NB4 (cell line): Measurements from ENCODE around the gene RBFOX1.

Source experiments
- DNase-seq: peaks from one replicate; pipeline ENCODE4 v3.0.0; 2010; ENCODE audit warnings: low read depth
- H3K4me3 ChIP-seq: one replicate; pipeline ENCODE4 v1.5.1; 2011; ENCODE audit warnings: mild to moderate bottlenecking, low read depth, low read length, moderate library complexity
- MYC ChIP-seq: IDR thresholded peaks from 2 replicates; pipeline ENCODE4 v1.6.1; 2011; ENCODE audit warnings: low read depth, low read length
- POLR2A ChIP-seq: IDR thresholded peaks from 2 replicates; pipeline ENCODE4 v1.6.1; 2011; ENCODE audit warnings: mild to moderate bottlenecking; ENCODE audit not compliant: insufficient read length; ENCODE audit errors: extremely low read depth
- TF ChIP-seq, protein P1 (sequence below): IDR thresholded peaks from one replicate; pipeline ENCODE4 v1.5.1; 2012; ENCODE audit warnings: low read depth, low read length
- TF ChIP-seq, protein P2 (sequence below): IDR thresholded peaks from 2 replicates; pipeline ENCODE4 v1.6.1; 2011; ENCODE audit warnings: low read depth, low read length

The RBFOX1 gene

GRCh38 chr16:7508656-7509055, 176.0 kb downstream of the RBFOX1 start:
- DNase-seq, result no peak
- no peak overlapping the region for H3K4me3 ChIP-seq
- TF ChIP-seq MYC (no peak), POLR2A (no peak)
- TF ChIP-seq, protein P1, sequence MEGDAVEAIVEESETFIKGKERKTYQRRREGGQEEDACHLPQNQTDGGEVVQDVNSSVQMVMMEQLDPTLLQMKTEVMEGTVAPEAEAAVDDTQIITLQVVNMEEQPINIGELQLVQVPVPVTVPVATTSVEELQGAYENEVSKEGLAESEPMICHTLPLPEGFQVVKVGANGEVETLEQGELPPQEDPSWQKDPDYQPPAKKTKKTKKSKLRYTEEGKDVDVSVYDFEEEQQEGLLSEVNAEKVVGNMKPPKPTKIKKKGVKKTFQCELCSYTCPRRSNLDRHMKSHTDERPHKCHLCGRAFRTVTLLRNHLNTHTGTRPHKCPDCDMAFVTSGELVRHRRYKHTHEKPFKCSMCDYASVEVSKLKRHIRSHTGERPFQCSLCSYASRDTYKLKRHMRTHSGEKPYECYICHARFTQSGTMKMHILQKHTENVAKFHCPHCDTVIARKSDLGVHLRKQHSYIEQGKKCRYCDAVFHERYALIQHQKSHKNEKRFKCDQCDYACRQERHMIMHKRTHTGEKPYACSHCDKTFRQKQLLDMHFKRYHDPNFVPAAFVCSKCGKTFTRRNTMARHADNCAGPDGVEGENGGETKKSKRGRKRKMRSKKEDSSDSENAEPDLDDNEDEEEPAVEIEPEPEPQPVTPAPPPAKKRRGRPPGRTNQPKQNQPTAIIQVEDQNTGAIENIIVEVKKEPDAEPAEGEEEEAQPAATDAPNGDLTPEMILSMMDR, result no peak
- TF ChIP-seq, protein P2, sequence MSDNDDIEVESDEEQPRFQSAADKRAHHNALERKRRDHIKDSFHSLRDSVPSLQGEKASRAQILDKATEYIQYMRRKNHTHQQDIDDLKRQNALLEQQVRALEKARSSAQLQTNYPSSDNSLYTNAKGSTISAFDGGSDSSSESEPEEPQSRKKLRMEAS, result no peak

DNA sequence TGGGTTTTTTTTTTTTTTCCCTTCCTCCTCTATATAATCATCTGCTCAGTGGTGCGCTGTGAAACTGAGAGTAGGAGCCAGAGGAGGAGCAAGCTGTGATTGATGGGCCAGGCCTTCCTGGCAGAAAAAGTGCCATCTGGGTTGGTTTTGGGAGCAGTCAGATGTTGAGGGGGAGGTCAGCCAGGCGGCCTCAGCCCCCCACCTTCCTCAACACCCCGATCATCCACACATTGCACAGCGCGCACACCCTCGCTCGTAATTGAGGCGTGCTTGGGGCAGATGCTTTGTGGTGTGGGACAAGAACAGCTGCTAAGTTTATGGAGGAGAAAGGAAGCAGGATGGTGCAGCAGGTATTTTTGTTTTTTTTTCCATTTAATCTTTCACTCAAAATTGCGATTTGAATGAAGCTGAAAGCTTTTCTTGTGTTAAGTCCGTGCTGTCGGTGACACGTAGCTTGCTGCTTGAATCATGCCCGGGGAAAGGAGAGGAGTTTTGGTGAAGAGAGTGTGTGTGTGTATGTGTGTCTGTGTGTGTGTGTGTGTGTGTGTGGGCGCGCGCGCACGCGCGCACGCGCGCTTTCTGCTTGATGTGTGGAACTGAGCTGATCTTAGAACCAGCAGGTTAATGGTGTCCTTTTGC, 177.4 kb downstream of the RBFOX1 start:
- TF ChIP-seq, protein P1, result no peak
- TF ChIP-seq POLR2A, result no peak
- TF ChIP-seq, protein P2, result no peak
- no peak for TF ChIP-seq MYC
- H3K4me3 ChIP-seq, result no peak overlapping the region
- DNase-seq, result no peak

- TF ChIP-seq, protein P2, result no peak
- TF ChIP-seq MYC, result no peak
- DNase-seq, result no peak
- no peak overlapping the region for H3K4me3 ChIP-seq
Observed at GRCh38 chr16:7511549-7512260, 179.1 kb downstream of the RBFOX1 start.

- TF ChIP-seq, protein P1, result no peak
- TF ChIP-seq MYC (no peak), POLR2A (no peak)
- TF ChIP-seq, protein P2, result no peak
- no peak overlapping the region for H3K4me3 ChIP-seq
- no peak for DNase-seq
Observed at GRCh38 chr16:7512503-7512902, 179.9 kb downstream of the RBFOX1 start.

DNA sequence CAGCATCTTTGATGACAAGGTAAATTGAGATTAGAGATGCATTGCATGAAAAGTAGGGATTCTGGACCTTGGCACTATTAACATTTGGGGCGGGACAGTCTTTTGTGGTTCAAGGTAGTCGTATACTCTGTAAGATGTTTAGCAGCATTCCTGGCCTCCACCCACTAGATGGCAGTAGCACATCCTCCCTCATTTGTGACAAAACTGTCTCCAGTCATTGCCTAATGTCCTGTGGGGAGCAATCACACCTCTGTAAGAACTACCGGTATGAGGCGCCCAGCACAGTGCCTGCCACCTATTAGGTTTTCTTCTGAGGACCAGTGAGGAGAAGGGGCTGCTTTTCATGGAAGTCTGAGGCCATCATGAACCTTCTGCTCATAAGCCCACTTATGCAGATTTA, 180.8 kb downstream of the RBFOX1 start:
- H3K4me3 ChIP-seq, result no peak overlapping the region
- TF ChIP-seq, protein P1, result peak; percentile 47
- TF ChIP-seq POLR2A, result no peak
- peak; percentile 38 for DNase-seq

GRCh38 chr16:7515543-7515942, 182.9 kb downstream of the RBFOX1 start:
- no peak overlapping the region for H3K4me3 ChIP-seq
- TF ChIP-seq POLR2A (no peak), MYC (no peak)
- TF ChIP-seq, protein P1, result no peak
- TF ChIP-seq, protein P2, result no peak

More at GRCh38 chr16:7515543-7515942, 182.9 kb downstream of the RBFOX1 start:
- no peak for DNase-seq
